DND-41 (cell line): ENCODE measurements around the gene TLR8.
"Not testable (repeated sequence)": the region's sequence is repeated elsewhere in the genome, so short reads cannot be mapped to it uniquely, and the experiment has no call there.

ENCODE experiments used
- CTCF ChIP-seq: IDR thresholded peaks from 2 replicates; pipeline ENCODE4 v1.5.1; 2012; ENCODE audit warnings: borderline replicate concordance, low read length, moderate library complexity, mild to moderate bottlenecking; ENCODE audit not compliant: poor library complexity, severe bottlenecking; ENCODE audit errors: extremely low read depth
- EZH2 ChIP-seq: IDR thresholded peaks from 3 replicates; pipeline ENCODE4 v1.6.1; 2012; ENCODE audit warnings: borderline replicate concordance, low read depth, mild to moderate bottlenecking, moderate library complexity, low read length, inconsistent platforms; ENCODE audit not compliant: severe bottlenecking

GRCh38 chrX:12963210-12963850 lies 56.9 kb downstream of the TLR8 start:
- TF ChIP-seq CTCF, EZH2: not testable (repeated sequence)
